Ishikawa (cell line): ENCODE measurements around the gene MESD.

Experiments
- CEBPB ChIP-seq: IDR thresholded peaks from 2 replicates; pipeline ENCODE4 v1.6.1; 2012
- EP300 ChIP-seq: IDR thresholded peaks from 2 replicates; pipeline ENCODE4 v1.6.1; 2012; ENCODE audit warnings: borderline replicate concordance
- FOXM1 ChIP-seq: IDR thresholded peaks from 2 replicates; pipeline ENCODE4 v1.6.1; 2012; ENCODE audit warnings: low read depth, borderline replicate concordance
- NFIC ChIP-seq: IDR thresholded peaks from 2 replicates; pipeline ENCODE4 v1.6.1; 2012
- RAD21 ChIP-seq: IDR thresholded peaks from 2 replicates; pipeline ENCODE4 v1.6.1; 2012; ENCODE audit warnings: low read depth
- TAF1 ChIP-seq: IDR thresholded peaks from 2 replicates; pipeline ENCODE4 v1.6.1; 2012; ENCODE audit warnings: low read depth, mild to moderate bottlenecking
- TCF12 ChIP-seq: IDR thresholded peaks from 2 replicates; pipeline ENCODE4 v1.6.1; 2012; ENCODE audit warnings: low read depth
- USF1 ChIP-seq: IDR thresholded peaks from 2 replicates; pipeline ENCODE4 v1.6.1; 2012
- YY1 ChIP-seq: IDR thresholded peaks from 2 replicates; pipeline ENCODE4 v1.6.1; 2012; ENCODE audit warnings: low read depth
- TF ChIP-seq, protein P1 (sequence below): IDR thresholded peaks from 2 replicates; pipeline ENCODE4 v1.6.1; 2012; ENCODE audit warnings: low read depth, mild to moderate bottlenecking
- TF ChIP-seq, protein P2 (sequence below): IDR thresholded peaks from 2 replicates; pipeline ENCODE4 v1.6.1; 2012

GRCh38 chr15:80925597-80926059 is 64.0 kb downstream of the MESD start:
- TF ChIP-seq EP300 (no peak), TCF12 (no peak), YY1 (no peak), CEBPB (no peak), FOXM1 (no peak), RAD21 (no peak), TAF1 (no peak), NFIC (no peak), USF1 (no peak)
- TF ChIP-seq, protein P1, sequence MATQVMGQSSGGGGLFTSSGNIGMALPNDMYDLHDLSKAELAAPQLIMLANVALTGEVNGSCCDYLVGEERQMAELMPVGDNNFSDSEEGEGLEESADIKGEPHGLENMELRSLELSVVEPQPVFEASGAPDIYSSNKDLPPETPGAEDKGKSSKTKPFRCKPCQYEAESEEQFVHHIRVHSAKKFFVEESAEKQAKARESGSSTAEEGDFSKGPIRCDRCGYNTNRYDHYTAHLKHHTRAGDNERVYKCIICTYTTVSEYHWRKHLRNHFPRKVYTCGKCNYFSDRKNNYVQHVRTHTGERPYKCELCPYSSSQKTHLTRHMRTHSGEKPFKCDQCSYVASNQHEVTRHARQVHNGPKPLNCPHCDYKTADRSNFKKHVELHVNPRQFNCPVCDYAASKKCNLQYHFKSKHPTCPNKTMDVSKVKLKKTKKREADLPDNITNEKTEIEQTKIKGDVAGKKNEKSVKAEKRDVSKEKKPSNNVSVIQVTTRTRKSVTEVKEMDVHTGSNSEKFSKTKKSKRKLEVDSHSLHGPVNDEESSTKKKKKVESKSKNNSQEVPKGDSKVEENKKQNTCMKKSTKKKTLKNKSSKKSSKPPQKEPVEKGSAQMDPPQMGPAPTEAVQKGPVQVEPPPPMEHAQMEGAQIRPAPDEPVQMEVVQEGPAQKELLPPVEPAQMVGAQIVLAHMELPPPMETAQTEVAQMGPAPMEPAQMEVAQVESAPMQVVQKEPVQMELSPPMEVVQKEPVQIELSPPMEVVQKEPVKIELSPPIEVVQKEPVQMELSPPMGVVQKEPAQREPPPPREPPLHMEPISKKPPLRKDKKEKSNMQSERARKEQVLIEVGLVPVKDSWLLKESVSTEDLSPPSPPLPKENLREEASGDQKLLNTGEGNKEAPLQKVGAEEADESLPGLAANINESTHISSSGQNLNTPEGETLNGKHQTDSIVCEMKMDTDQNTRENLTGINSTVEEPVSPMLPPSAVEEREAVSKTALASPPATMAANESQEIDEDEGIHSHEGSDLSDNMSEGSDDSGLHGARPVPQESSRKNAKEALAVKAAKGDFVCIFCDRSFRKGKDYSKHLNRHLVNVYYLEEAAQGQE: no peak
- TF ChIP-seq, protein P2, sequence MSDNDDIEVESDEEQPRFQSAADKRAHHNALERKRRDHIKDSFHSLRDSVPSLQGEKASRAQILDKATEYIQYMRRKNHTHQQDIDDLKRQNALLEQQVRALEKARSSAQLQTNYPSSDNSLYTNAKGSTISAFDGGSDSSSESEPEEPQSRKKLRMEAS: no peak
